Effector CD8-positive, alpha-beta T cell (primary cell): ENCODE measurements around the gene DCP1B.

Experiments used
- DNase-seq: peaks from one replicate; lab custom pipeline; 2025; lab: John Stamatoyannopoulos, UW

Gene DCP1B

DNA sequence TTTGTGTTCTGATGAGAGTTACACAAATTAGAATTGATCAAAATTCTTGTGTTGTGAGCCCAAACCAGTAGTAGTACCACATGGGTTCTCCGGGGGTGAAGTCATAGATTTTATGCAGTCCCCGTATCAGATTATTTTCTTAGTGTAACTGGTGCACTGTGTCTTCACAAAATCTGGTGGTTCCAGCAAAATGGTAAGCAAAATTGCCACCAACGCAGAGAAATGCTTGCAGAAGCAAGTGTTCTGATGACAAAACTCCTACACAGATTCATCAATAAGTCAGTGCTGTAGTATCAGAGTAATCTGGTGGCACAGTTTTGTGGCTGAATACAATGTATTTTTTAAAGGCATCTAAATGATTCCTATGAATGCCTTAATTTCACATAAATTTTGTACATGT, 84.5 kb downstream of the DCP1B start:
- DNase-seq: no peak

DNA sequence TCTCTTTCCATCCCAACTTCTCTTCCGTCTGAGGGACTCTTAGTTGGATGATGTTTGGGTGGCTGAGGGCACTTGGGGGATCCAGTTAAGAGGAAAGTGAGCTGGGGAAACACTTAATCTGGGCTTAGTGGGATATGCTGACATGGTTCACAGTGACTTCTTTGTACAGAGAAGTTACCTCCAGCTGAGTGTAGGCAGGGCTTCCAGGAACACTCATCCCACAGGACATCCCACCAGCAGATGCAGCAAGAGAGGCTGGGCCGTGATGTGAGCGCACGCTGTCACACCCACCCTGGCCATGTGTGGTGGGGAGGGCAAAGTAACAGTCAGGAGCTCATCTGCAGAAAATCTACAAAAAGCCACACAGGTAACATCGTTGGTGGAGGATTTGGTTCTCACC, 85.0 kb downstream of the DCP1B start:
- no peak for DNase-seq

- no peak for DNase-seq
These were observed 85.4 kb downstream of the DCP1B start for GRCh38 chr12:1918884-1919236.

DNA sequence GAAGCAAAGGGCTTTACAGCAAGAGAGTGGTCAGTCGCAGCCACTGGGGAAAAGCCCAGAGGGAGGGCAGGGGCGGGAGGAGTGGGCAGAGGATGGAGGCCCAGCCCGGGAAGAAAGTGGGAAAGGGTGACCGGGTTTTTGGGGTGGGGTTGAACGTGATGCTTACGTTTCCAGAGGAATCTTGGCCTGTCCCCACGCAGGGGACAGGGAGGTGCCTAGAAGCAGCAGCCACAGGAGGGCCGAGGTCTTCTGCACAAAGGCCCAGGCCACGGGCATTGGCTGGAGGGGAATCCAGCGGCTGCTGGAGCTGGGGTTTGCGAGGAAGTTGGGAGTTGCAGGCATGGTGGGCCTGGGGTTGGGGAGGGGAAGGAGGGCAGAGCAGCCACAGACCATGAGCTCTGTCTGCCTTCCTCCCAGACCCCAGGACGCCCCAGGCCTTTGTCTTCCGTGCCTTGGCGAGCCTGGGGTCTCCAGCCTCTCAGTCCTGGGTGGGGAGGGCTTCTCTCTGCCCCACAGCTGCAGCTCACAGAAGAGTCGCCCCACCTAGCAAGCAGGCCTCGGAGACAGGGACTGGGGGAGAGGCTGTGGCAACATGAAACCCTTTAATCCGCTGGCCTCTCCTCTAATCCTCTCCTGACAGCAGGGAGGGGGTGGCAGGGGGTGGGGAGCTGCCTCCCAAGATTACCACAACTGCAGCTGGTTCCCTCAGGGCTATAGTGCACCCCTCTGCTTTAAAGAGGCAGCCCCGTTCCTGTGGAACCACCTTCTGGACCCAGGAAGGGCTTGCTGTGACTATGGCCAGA, 86.0 kb downstream of the DCP1B start, which contains the start of gene CACNA2D4:
CACNA2D4 (minus strand) TSS at position 572 of the 803 bp plus-strand sequence; CDS start at position 393, 179 bp downstream.
- no peak for DNase-seq

DNA sequence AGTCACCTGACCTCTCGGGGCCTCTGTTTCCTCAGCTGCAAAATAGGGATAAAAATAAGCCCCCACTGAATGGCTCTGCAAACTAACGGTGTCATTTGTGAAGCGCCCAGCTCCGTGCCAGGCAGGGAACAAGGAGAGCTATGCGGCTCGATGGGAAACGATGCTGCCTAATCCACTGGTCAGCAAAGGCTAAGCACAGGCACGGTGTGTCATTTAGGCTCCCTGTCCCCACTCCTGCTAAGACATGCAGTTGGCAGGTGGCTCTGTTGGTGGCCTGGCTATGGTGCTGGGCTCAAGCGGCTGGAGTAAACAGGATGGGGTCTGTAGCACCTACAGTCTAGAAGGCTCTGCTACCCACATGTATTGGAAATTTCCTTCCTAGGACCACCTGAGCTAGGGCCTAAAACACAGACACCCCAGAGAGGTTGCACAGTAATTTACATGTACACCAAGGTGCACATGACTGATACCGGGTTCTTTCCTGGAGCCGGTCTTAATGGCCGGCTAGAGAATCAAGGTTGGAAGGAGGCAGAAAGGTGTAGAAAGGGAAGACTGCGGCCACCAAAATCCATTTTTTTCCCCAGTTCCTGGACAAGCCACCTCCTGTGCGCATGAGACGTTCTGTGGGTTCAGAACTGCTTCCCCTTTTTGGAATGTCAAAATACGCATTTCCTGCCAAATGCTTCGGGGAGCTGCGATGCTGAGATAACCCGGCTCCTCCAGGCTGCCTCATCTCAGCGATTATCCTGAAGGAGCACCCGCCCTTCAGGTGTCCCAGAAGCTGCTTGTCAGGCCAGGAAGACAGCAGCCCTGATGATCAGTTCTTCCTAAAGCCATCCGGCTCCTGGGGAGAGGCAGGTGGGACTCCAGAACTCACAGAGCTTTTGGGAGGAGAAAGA, 86.8 kb downstream of the DCP1B start:
- no peak for DNase-seq

GRCh38 chr12:1916371-1917171, 87.7 kb downstream of the DCP1B start:
- DNase-seq: no peak

DNA sequence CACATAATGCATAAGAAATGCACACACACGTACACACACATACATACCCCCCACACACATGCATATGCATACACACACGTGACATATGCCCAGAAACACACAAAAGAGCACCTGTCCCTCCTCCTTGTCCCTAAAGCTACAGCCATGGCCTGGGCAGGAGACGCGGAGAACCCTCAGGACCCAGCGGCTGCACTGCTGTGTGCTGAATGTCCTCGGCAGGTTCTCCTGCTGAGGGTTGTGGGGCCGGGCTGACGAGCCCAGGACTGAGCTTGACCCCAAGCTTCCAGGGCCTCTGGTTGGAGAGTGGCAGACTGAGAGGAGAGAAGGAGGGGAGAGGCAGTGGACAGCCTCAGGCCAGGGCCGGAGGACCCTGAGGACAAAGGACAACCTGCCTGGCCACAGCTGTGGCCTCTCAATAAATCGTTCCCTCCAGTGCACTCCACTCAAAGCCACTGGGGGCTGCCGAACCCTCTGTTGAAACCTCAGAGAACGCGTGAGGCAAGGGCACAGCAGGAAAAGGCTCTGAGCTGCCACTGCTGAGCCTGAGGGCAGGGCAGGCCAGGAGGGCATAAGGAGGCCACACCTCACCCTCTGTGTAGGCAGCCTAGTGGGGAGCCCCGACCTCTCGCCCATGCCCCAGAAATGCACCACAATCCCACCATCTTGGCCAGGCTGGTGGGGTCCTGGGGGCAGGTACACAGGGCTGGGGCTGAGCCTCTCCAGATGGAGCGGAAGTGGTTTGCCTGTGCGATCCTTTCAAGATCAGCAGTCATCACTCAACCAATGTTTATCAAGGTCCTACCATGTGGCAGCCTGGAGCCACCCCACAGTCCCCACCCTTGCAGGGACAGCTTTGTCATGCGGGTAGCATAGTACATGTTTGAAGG, 88.9 kb downstream of the DCP1B start:
- no peak for DNase-seq

- no peak for DNase-seq
These were observed 89.9 kb downstream of the DCP1B start for GRCh38 chr12:1914114-1914911.

- no peak for DNase-seq
These were observed 90.7 kb downstream of the DCP1B start for GRCh38 chr12:1913377-1914113.

GRCh38 chr12:1912580-1913376, 91.5 kb downstream of the DCP1B start:
- no peak for DNase-seq

GRCh38 chr12:1911598-1912575, 92.4 kb downstream of the DCP1B start:
- no peak for DNase-seq

DNA sequence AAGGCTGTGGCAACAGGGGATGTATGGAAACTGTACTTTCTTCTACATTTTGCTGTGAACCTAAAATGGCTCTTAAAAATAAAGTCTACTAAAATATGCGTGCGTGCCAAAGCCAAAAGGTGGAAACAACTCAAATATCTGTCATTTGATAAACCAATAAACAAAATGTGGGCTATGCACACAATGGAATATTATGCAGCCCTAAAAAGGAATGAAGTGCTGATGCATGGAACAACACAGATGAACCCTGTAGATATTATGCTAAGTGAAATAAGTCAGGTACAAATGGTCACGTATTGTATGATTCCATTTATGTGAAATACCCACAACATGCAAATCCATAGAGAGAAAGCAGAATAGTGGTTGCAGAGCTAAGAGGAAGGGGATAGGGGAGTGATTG, 93.8 kb downstream of the DCP1B start:
- DNase-seq: no peak

GRCh38 chr12:1908758-1909157, 95.5 kb downstream of the DCP1B start:
- DNase-seq: no peak

- peak; percentile 34 for DNase-seq
These were observed 96.3 kb downstream of the DCP1B start for GRCh38 chr12:1907652-1908611.

GRCh38 chr12:1906579-1906978, 97.7 kb downstream of the DCP1B start:
- DNase-seq: no peak

DNA sequence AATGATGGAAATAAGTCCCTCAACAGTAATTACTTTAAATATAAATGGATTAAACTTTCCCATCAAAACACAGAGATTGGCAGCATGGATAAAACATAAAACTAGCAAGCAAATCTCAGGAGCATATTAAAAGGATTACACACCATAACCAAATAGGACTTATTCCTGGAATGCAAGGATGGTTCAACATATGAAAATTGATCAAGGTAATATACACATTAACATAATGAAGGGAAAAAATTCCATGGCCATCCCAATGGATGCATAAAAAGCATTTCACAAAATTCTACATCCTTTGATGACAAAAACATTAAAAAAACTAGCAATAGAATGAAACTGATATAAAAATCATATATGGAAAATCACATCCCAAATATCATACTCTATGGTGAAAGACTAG, 99.4 kb downstream of the DCP1B start:
- no peak for DNase-seq
